Tongue (tissue), 1 donor: ENCODE data around the gene F13B. TPM values are rescaled to one million over a fixed set of nuclear protein-coding genes. Genes with fewer than 3 reads are reported as not detected.

Experiments used
- total RNA-seq: library from RNA; depleted of rRNA; stranded (reverse); fragments of >200 nt; gene quantifications from one replicate; pipeline ENCODE4 v1.2.3, GENCODE V29; 2014

The F13B gene
- total RNA-seq, 1 donor from 2014 or later, result not detected

Other genes starting within 250 kb of the F13B start
- gene CFHR1, start 247.5 kb downstream of the F13B start, total RNA-seq, result not detected
- gene CFHR4, start 179.2 kb downstream of the F13B start, total RNA-seq, result not detected
- not detected for gene CFHR2, start 123.5 kb downstream of the F13B start, total RNA-seq
- not detected for gene CFHR5, start 89.7 kb downstream of the F13B start, total RNA-seq
- gene ASPM, start 79.4 kb upstream of the F13B start, total RNA-seq, result 23.7 TPM
- gene ZBTB41, start 134.0 kb upstream of the F13B start, total RNA-seq, result 27.5 TPM
- gene CRB1, start 201.0 kb upstream of the F13B start, total RNA-seq, result 1.2 TPM